ENCODE data around the gene KCNIP4. TPM values are rescaled to one million over a fixed set of nuclear protein-coding genes. Genes with fewer than 3 reads are reported as not detected.

Gene KCNIP4
- total and polyA plus RNA-seq, 2 of the 8 experiments (the other 6 are each of a cell fraction or from before 2014, with no cell fraction given), result 0.06 TPM; not detected in 1

- TF ChIP-seq CHD7 (IDR thresholded peaks at IDR 0.05; ENCODE audit: insufficient replicate concordance, low read length) (no peak), BACH1 (IDR thresholded peaks at IDR 0.05; ENCODE audit: low read length) (no peak), EP300 (IDR thresholded peaks at IDR 0.05; ENCODE audit: borderline replicate concordance in 1 of 2, low read depth in 2 of 2, low read length in 2 of 2) (no peak), JUND (IDR thresholded peaks at IDR 0.05; ENCODE audit: low read length) (no peak), HDAC6 (IDR thresholded peaks at IDR 0.05; ENCODE audit: low read depth, low read length) (no peak), CHD2 (IDR thresholded peaks at IDR 0.05; ENCODE audit: low read length) (no peak), YY1 (IDR thresholded peaks at IDR 0.05; ENCODE audit: low read depth, low read length) (no peak), SP4 (IDR thresholded peaks at IDR 0.05; ENCODE audit: low read length) (no peak), CREB1 (IDR thresholded peaks at IDR 0.05) (no peak), CEBPB (IDR thresholded peaks at IDR 0.05; ENCODE audit: low read depth, low read length) (no peak)
- TF ChIP-seq, protein P1, sequence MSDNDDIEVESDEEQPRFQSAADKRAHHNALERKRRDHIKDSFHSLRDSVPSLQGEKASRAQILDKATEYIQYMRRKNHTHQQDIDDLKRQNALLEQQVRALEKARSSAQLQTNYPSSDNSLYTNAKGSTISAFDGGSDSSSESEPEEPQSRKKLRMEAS (IDR thresholded peaks at IDR 0.05), result no peak
These were observed 562.3 kb downstream of the KCNIP4 start (continued) for GRCh38 chr4:21386166-21386780.

Measured in H1 (cell line).